MG63 (cell line): ENCODE measurements around the gene PTPRD. TPM values are rescaled to one million over a fixed set of nuclear protein-coding genes. Genes with fewer than 3 reads are reported as not detected.

Experiments
- DNase-seq: peaks from one replicate; pipeline ENCODE4 v3.0.0-alpha.2; 2020
- H3K27me3 ChIP-seq: fragments of 250-450 bp; sonication (Bioruptor Pico); 2 replicates; pipeline ENCODE4 v1.5.1; 2020; ENCODE audit warnings: mild to moderate bottlenecking, moderate library complexity
- H3K36me3 ChIP-seq: fragments of 250-450 bp; sonication (Bioruptor Pico); 2 replicates; pipeline ENCODE4 v1.5.1; 2020; ENCODE audit warnings: mild to moderate bottlenecking, moderate library complexity
- H3K4me3 ChIP-seq: fragments of 250-450 bp; sonication (Bioruptor Pico); 2 replicates; pipeline ENCODE4 v1.5.1; 2020; ENCODE audit warnings: mild to moderate bottlenecking, moderate library complexity
- H3K9me3 ChIP-seq: fragments of 250-450 bp; sonication (Bioruptor Pico); 2 replicates; pipeline ENCODE4 v1.5.1; 2020; ENCODE audit warnings: mild to moderate bottlenecking, moderate library complexity
- total RNA-seq: library from RNA; depleted of rRNA; stranded (reverse); fragments of >200 nt; shearing (Covaris generic); gene quantifications from 2 replicates; pipeline ENCODE4 v1.2.3, GENCODE V29; 2014; ENCODE audit warnings: low replicate concordance

Gene PTPRD
- total RNA-seq, 1 experiment from 2014 or later = not detected

DNA sequence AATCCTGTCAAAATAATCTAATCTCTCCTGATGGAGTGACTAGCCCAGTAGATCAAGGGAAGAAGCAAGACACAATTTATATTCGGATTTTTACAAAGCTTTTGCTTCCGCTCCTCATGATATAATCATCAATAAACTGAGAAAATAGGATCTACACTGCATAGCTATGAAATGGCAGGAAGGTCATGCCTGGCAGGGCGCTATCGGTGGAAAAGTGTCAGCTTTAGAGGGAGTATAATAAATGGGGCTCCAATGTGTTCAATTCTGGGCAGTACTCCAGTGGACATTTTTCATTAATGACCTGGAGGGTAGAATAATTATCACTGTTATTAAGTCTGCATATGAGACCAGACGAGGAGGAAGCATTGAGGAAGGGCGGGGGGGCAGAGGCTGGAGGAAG is 1799.9 kb downstream of the PTPRD start:
- Histone ChIP-seq H3K4me3 (no peak overlapping the region), H3K27me3 (no peaks in the 10 kb centered on the region), H3K9me3 (no peaks in the 10 kb centered on the region), H3K36me3 (no peaks in the 10 kb centered on the region)
- DNase-seq = no peak

DNA sequence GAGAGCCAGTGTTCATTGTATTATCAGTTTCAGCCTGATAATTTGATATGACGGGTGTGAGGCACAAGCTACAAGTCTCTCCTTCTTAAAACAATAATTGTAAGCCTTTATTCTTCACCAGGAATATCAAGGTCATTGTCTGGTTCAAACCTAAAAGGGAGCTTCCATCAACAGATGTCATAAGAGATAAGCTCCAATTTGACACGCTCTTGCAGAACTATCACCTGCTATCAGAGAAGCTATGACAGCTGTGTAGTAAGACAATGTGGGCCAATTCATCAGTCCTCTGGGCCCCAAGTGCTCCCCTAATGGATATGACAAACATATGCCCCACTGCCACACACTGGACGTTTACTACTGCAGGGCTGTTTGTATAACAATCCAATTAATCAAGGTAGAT is 1803.1 kb downstream of the PTPRD start:
- H3K27me3 ChIP-seq = no peaks in the 10 kb centered on the region
- no peak for DNase-seq
- no peaks in the 10 kb centered on the region for H3K9me3 ChIP-seq
- no peak overlapping the region for H3K4me3 ChIP-seq
- no peaks in the 10 kb centered on the region for H3K36me3 ChIP-seq

DNA sequence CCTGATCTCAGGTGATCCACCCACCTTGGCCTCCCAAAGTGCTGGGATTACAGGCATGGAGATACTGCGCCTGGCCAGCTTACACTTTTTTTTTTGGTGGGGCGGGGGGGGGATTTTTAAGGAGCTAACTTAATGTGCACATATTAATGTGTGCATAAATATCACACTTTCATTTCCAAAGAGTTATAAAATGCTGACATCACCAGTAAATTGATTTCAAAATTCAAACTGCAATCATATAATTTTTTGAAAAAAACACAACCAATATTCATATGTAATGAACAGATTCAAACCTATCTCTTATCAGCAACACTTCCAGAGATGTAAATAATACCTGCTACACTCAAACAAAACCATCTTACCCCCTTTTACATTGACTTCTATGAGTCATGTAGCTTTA is 1806.7 kb downstream of the PTPRD start:
- no peaks in the 10 kb centered on the region for H3K9me3 ChIP-seq
- H3K36me3 ChIP-seq = no peaks in the 10 kb centered on the region
- no peak for DNase-seq
- no peak overlapping the region for H3K4me3 ChIP-seq
- H3K27me3 ChIP-seq = no peaks in the 10 kb centered on the region

DNA sequence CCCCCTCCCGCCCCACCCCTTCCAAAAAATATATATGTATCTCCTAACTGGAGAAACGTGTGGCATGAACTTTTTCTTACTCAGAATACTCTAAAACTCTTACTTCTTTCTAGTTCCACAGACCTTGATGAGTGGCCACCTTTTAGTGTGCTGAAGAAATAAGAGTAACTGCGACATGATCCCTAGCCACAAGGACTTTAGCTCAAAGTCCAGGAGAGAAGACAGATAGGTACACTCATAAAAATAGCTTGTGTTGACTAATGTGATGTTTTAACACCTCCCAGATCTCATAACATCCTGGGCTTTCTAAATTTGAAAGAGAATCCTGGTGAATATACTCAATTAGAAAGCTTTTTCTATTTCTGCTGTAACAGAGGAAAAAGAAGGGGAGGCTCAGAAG is 1808.2 kb downstream of the PTPRD start:
- H3K9me3 ChIP-seq = no peaks in the 10 kb centered on the region
- no peak for DNase-seq
- H3K27me3 ChIP-seq = no peaks in the 10 kb centered on the region
- no peak overlapping the region for H3K4me3 ChIP-seq
- no peaks in the 10 kb centered on the region for H3K36me3 ChIP-seq

DNA sequence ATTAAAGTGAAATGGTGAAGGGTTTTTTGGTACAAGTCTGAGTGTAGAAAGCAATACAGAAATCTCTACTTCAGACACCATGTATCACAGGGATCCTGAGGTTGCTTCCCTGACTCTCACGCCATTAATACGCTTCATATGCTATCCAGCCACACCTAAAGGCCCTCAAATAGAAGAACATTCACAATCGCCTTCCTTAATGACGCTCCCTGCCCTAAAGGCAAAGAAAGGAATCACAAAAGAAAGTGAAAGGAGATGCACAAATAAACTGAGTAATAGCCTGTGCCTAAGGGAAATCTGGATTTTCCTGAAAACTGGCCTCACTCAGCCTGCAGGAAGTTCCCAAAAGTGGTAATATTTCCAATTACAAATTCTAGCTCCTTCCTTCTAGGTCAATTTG is 1810.6 kb downstream of the PTPRD start:
- Histone ChIP-seq H3K4me3 (no peak overlapping the region), H3K36me3 (no peaks in the 10 kb centered on the region), H3K9me3 (no peaks in the 10 kb centered on the region), H3K27me3 (no peaks in the 10 kb centered on the region)
- no peak for DNase-seq

DNA sequence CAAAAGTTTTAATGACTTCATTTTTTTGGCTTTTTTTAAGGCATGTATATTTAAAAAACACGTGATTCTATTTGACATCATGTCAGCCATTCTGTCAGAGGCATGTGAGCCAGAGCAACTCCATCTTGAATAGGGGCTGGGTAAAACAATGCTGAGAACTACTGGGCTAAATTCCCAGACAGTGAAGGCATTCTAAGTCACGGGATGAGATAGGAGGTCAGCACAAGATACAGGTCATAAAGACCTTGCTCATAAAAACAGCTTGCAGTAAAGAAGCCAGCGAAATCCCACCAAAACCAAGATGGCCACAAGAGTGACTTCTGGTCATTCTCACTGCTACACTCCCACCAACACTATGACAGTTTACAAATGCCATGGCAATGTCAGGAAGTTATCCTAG is 1812.6 kb downstream of the PTPRD start:
- DNase-seq = no peak
- Histone ChIP-seq H3K9me3 (no peaks in the 10 kb centered on the region), H3K4me3 (no peak overlapping the region), H3K27me3 (no peaks in the 10 kb centered on the region), H3K36me3 (no peaks in the 10 kb centered on the region)

DNA sequence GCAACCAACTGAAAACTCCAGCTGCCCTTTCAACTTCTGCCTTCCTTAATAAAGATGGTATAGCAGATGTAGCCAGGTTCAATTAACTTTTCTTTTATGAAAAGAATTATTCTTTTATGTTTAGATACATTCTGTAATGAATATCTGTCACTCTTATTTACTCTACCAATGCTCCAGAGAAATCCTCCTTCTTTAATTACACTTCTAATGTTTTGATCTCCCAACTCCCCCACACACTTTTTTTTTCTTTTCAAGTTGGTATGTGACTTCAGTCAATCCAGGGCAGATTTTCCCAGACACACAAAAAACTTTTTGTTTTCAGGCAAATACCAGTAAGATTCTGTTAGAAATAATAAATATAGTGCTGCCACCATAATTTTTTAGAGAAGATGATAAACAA is 1813.2 kb downstream of the PTPRD start:
- no peaks in the 10 kb centered on the region for H3K27me3 ChIP-seq
- no peak for DNase-seq
- H3K9me3 ChIP-seq = no peaks in the 10 kb centered on the region
- no peaks in the 10 kb centered on the region for H3K36me3 ChIP-seq
- H3K4me3 ChIP-seq = no peak overlapping the region

DNA sequence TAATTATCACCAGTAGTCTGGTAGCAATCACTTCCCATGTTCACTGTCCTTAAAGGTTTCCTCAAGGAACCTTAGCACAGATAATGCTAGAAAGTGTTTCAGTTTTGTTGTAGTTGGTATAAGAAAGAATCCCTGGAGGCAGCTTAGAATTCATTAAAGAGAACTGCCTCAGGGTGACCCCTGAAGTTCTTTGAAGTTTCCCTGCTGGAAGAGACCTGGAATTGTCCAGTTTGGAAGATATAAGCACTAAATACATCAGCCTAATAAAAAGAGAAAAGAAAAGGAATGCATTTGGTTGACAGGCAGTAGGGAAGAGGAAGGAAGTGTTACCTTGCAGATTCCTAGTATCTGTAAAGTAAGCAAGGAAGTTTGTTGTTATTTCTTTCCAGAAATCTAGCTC is 1813.6 kb downstream of the PTPRD start:
- Histone ChIP-seq H3K4me3 (no peak overlapping the region), H3K27me3 (no peaks in the 10 kb centered on the region), H3K36me3 (no peaks in the 10 kb centered on the region), H3K9me3 (no peaks in the 10 kb centered on the region)
- no peak for DNase-seq

DNA sequence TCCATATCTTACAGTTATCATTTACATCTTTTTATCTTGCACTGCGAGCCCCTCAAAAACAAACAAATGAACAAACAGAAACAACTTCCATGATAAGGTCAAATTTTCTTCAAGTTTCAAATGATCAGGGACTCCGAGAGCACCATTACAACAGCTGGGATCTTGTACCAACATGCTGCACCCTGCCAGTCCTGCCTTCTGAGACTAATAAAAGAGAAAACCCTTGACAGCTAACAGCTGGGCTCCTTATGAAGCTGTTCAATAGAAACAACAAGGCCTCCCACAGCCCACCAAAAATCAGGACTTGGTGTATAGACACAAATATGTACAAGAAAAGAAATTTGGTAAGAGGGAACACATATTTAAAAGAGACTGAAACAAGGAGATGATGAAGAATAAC is 1828.0 kb downstream of the PTPRD start:
- no peaks in the 10 kb centered on the region for H3K36me3 ChIP-seq
- no peak overlapping the region for H3K4me3 ChIP-seq
- DNase-seq = no peak
- no peaks in the 10 kb centered on the region for H3K27me3 ChIP-seq
- H3K9me3 ChIP-seq = no peaks in the 10 kb centered on the region

DNA sequence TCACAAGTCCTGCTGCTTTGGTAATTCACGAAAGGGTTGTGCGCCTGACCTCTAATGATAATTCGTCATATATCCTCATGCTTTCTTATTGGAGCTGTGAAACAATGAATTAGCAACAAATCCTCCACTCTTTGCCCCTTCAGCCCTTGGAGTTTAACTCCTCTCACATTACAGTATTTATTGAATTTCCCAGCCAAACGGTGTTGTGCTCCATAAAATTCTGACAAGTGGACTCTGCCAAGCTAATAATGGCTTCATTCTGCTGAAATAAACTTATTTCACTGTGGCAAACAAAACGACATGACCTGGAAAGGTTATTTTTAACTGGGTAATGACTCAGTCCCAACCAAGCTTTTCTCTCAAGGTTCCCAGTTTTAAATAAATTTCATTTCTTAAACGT is 1828.9 kb downstream of the PTPRD start:
- no peaks in the 10 kb centered on the region for H3K9me3 ChIP-seq
- no peak overlapping the region for H3K4me3 ChIP-seq
- no peaks in the 10 kb centered on the region for H3K36me3 ChIP-seq
- no peak for DNase-seq
- H3K27me3 ChIP-seq = no peaks in the 10 kb centered on the region

DNA sequence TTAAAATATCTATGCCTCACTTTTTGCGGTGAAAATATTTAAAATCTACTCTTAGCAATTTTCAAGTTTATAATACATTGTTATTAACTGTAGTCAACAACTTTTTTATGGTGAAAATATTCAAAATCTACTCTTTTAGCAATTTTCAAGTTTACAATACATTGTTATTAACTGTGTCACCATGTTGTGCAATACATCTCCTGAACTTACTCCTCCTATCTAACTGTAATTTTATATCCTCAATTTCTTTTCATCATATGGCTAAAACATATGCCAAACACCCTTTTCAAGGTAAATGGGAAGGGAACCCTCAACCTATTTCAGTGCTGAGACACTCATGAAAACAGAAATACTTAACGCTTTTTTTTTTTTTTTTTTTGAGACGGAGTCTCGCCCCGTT is 1830.6 kb downstream of the PTPRD start:
- Histone ChIP-seq H3K27me3 (no peaks in the 10 kb centered on the region), H3K9me3 (no peaks in the 10 kb centered on the region), H3K36me3 (no peaks in the 10 kb centered on the region), H3K4me3 (no peak overlapping the region)
- no peak for DNase-seq

DNA sequence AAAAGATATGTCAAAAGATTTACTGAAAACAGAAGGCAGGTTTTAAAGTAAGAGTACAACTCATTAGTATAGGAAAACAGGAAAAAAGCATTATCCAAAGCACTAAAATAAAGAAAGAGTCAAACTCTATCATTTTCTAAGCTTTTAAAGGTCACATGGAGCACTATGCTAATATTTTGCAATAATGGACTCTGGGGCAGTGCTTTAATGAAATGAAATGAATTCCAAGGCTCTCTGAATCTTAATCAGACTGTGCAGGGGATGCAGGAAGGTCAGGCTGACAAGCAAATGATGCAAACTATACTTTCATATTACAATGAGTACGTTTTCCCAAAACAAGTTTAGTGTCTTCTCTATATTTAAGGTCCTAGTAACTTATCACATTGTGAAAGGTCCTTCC is 1831.3 kb downstream of the PTPRD start:
- Histone ChIP-seq H3K27me3 (no peaks in the 10 kb centered on the region), H3K9me3 (no peaks in the 10 kb centered on the region)

DNA sequence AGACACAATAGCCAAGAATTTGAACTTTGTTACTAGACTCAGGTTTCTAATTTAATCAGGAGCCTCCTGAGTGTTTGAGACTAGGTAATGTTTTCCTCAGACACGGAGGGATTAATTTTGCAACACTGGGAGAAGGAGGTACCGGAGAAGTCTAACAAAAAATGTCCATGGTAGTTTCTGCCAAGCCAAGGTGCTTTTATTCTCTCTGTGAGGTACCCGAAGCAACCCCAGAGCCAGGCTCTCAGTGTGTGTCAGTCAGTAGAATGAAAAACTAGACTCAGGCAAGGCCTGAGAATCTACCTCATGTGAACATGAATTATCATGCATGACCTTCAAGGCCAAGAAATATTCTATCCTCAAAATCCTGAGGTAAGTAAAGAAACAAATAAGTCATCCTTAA is 1832.4 kb downstream of the PTPRD start:
- Histone ChIP-seq H3K36me3 (no peaks in the 10 kb centered on the region), H3K9me3 (no peaks in the 10 kb centered on the region), H3K4me3 (no peak overlapping the region)

More for the DNA sequence above, 1831.3 kb downstream of the PTPRD start:
- Histone ChIP-seq H3K36me3 (no peaks in the 10 kb centered on the region), H3K4me3 (no peak overlapping the region)
- no peak for DNase-seq

DNA sequence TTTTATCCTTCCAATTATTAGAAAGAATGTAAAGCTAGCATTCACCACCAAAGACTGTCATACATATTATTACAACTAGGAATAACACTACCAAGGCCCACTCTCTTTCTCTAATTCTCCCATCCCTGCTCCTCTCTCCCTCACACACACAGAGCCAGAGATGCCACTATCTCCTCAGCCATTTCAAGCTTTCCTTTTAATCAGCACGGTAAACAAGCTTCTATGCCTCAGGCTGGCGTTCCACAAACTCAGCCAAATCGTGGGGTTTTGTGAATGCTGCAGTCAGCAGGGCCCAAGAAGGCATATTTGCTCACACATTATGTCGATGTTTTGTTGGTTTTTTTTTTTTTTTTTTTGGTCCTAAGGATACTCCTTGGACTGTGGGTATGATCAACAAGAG is 1833.3 kb downstream of the PTPRD start:
- Histone ChIP-seq H3K27me3 (no peaks in the 10 kb centered on the region), H3K9me3 (no peaks in the 10 kb centered on the region), H3K36me3 (no peaks in the 10 kb centered on the region), H3K4me3 (no peak overlapping the region)
- no peak for DNase-seq

More for the DNA sequence above, 1832.4 kb downstream of the PTPRD start:
- no peaks in the 10 kb centered on the region for H3K27me3 ChIP-seq
- no peak for DNase-seq

DNA sequence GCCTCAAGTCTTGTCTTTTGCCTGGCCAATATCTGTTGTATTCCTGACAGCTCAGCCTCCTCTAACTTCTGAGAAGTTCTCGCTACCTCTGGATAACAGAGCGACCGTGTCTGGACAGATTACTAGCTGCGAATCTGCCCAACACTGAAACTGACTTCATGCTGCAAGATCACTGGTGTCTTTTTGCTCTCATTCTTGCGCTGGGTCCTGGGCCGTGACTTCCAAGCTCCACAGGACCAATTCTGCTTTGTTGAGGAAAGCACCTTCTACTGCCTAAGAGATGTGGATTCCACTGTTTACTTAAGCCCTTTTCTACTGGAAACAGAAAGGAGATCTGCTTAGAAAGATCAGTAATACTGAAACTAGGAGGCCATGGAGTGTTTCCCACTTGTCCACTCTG is 1834.4 kb downstream of the PTPRD start:
- Histone ChIP-seq H3K4me3 (no peak overlapping the region), H3K27me3 (no peaks in the 10 kb centered on the region), H3K36me3 (no peaks in the 10 kb centered on the region), H3K9me3 (no peaks in the 10 kb centered on the region)
- DNase-seq = no peak

DNA sequence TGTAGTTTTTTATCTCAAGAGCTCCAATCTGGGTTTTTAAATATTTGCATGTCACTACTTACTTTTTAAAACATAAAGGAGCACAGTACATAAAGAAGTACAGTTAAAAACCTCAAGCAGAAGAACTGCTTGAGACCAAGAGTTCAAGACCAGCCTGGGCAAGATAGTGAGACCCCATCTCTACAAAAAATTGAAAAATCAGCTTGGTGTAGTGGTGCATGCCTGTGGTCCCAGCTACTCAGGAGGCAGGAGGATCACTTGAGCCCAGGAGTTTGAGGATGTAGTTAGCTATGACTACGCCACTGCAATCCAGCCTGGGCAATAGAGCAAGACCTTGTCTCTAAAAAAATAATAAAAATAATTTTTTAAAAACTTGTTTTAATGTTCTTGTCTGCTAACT is 1840.5 kb downstream of the PTPRD start:
- H3K9me3 ChIP-seq = no peaks in the 10 kb centered on the region
- H3K27me3 ChIP-seq = no peaks in the 10 kb centered on the region
- H3K4me3 ChIP-seq = no peak overlapping the region
- DNase-seq = no peak
- no peaks in the 10 kb centered on the region for H3K36me3 ChIP-seq

DNA sequence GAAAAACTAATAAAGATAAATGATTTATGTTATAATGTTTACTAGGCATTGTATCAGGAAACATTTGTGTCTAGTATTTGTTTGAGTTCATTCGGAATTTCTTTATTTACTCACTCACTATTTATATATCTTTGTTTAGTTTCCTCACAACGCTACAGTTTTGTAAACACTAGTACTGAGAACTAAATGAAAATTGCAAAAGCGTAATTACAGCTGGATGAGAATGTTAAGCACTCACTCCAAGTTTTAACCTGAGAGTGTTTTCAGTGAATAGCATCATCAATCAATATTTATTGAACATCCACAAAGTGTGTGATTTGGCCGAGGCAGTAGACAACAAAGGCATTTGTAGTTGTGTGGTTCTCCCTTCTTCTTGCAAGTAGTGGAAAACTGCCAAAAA is 1843.6 kb downstream of the PTPRD start:
- H3K36me3 ChIP-seq = no peaks in the 10 kb centered on the region
- no peak for DNase-seq
- no peaks in the 10 kb centered on the region for H3K9me3 ChIP-seq
- H3K27me3 ChIP-seq = no peaks in the 10 kb centered on the region
- no peak overlapping the region for H3K4me3 ChIP-seq

DNA sequence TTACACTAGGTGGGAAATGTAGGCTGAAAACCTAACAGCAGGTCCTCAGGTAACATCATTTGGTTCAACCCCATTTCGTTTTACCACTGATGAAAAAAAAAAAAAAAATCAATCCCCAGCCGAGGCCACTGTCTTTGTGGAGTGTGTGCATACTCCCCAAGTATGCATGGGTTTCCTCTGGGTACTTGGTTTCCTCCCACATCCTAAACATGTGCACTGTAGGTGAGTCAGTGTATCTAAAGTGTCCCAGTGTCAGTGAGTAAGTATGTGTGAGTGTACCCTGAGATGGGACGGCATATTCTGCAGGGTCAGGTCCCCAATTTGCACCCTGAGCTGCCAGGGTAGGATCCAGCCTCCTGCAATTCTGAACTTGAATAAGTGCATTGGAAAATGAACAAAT is 1846.7 kb downstream of the PTPRD start:
- Histone ChIP-seq H3K27me3 (no peaks in the 10 kb centered on the region), H3K36me3 (no peaks in the 10 kb centered on the region), H3K9me3 (no peaks in the 10 kb centered on the region), H3K4me3 (no peak overlapping the region)
- DNase-seq = no peak

DNA sequence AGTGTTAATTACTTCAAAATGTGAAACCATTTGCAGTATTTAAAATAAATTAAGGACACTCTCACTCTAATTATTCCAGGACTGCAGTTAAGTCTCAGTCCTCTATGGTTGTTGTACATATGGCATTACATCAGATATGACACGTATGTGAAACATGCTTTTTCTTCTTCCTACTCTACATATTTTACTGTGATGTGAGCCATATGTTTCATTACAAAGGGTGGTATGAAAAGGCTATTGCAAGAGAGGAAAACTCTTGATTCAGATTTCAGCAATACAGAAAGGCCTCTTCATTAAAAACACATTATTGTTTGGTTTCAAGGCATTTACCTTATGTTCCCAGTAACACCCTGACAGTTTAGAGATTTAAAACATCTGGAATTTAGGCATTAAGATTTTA is 1848.8 kb downstream of the PTPRD start:
- no peaks in the 10 kb centered on the region for H3K27me3 ChIP-seq
- no peak for DNase-seq
- H3K36me3 ChIP-seq = no peaks in the 10 kb centered on the region
- no peak overlapping the region for H3K4me3 ChIP-seq
- H3K9me3 ChIP-seq = no peaks in the 10 kb centered on the region
